Esophagus squamous epithelium (tissue), 5 donors: ENCODE measurements around the gene MICAL2. TPM values are rescaled to one million over a fixed set of nuclear protein-coding genes. Genes with fewer than 3 reads are reported as not detected.

Experiments
- DNase-seq: peaks from one replicate; lab custom pipeline; 2025; lab: John Stamatoyannopoulos, UW
- H3K27ac ChIP-seq, 4 donors: fragments of 200-600 bp; sonication (generic); one replicate each; pipeline ENCODE4 v1.5.1; 2016 to 2019; ENCODE audit warnings: mild to moderate bottlenecking in 1 of 4
- H3K27me3 ChIP-seq, 4 donors: fragments of 200-600 bp; sonication (generic); 1 replicate in 3 of 4; 2 replicates in 1 of 4; pipeline versions ENCODE4 v1.5.1 to v1.6.0; 2017 to 2021; ENCODE audit warnings: antibody characterized with exemption in 1 of 4
- H3K36me3 ChIP-seq, 3 donors: fragments of 200-600 bp; sonication (generic); one replicate each; pipeline ENCODE4 v1.5.1; 2016 to 2019
- H3K4me1 ChIP-seq, 3 donors: fragments of 200-600 bp; sonication (generic); one replicate each; pipeline ENCODE4 v1.5.1; 2017 to 2019
- H3K4me3 ChIP-seq, 4 donors: fragments of 200-600 bp; sonication (generic); 1 replicate in 3 of 4; 2 replicates in 1 of 4; pipeline ENCODE4 v1.5.1; 2016 to 2019; ENCODE audit warnings: mild to moderate bottlenecking in 2 of 4, moderate library complexity in 1 of 4
- H3K9me3 ChIP-seq, 3 donors: fragments of 200-600 bp; sonication (generic); one replicate each; pipeline ENCODE4 v1.5.1; 2016 to 2019
- POLR2A ChIP-seq, 4 donors: fragments of 450-650 bp; IDR thresholded peaks; one replicate each; pipeline ENCODE4 v1.6.1; 2017; ENCODE audit warnings: antibody characterized with exemption in 4 of 4, mild to moderate bottlenecking in 4 of 4, moderate library complexity in 3 of 4
- WGBS, 2 donors: methylation state at CpG; one replicate each; pipeline ENCODE4 v1.1.5; 2018; 5-methylcytosine and 5-hydroxymethylcytosine counted together
- intact Hi-C: fragments of 100-400 bp; cut with DNase I; formaldehyde crosslinking; loops from one replicate; pipeline ENCODE4 v1.15.0; 2022
- total RNA-seq, 4 donors: library from RNA; depleted of rRNA; stranded (reverse); fragments of >200 nt; gene quantifications; one replicate each; pipeline ENCODE4 v1.1.0, GENCODE V29; 2016
- TF ChIP-seq, protein P1 (sequence below), 6 experiments: fragments of 450-650 bp in 4 of 6; fragments of 200-600 bp in 2 of 6; sonication (generic) in 2 of 6; IDR thresholded peaks; one replicate each; pipeline ENCODE4 v1.5.1; 2016 to 2019; ENCODE audit warnings: antibody characterized with exemption in 6 of 6, mild to moderate bottlenecking in 4 of 6, moderate library complexity in 4 of 6
- donor health status: DM: yes; HTN: yes; CAD: no.

MICAL2 gene
- total RNA-seq, 4 donors from 2014 or later, result 10.1 to 49.0 (median 19.8) TPM

DNA sequence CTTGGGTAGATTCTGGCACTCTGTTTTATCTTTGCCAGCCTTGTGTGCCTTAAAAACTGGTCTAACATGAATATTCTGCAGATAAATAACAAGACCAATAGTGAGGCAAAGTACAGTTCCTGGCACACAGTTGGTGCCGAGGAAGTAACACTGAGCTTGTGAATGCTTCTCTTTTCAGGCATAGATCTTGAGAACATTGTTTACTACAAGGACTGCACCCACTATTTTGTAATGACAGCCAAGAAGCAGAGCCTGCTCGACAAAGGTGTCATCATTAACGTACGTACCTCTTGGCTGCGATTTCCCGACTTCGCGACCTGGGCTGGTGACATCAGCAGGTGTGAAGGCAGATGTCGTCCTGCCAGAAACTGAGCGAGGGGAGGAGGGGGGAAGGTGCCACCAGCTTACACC is 105.7 kb downstream of the MICAL2 start:
- Histone ChIP-seq H3K9me3 (no peaks in the 10 kb centered on the region), H3K4me1 (peaks cover 0 to 31% (median 16%) of the 10 kb centered on the region in 3 donors), H3K27ac (peak overlapping the region in 3 of 4 donors; percentile 39 to 49 (median 45)), H3K4me3 (no peak overlapping the region), H3K27me3 (no peaks in the 10 kb centered on the region), H3K36me3 (peaks cover 0 to 50% (median 0%) of the 10 kb centered on the region in 3 donors)
- no peak for DNase-seq
- intact Hi-C loops, result no loop called here
- 70 to 71% methylated on average over 9 to 10 of the region's 10 CpGs for WGBS, 2 donors
- no peak for TF ChIP-seq POLR2A (IDR thresholded peaks at IDR 0.05)
- TF ChIP-seq, protein P1, sequence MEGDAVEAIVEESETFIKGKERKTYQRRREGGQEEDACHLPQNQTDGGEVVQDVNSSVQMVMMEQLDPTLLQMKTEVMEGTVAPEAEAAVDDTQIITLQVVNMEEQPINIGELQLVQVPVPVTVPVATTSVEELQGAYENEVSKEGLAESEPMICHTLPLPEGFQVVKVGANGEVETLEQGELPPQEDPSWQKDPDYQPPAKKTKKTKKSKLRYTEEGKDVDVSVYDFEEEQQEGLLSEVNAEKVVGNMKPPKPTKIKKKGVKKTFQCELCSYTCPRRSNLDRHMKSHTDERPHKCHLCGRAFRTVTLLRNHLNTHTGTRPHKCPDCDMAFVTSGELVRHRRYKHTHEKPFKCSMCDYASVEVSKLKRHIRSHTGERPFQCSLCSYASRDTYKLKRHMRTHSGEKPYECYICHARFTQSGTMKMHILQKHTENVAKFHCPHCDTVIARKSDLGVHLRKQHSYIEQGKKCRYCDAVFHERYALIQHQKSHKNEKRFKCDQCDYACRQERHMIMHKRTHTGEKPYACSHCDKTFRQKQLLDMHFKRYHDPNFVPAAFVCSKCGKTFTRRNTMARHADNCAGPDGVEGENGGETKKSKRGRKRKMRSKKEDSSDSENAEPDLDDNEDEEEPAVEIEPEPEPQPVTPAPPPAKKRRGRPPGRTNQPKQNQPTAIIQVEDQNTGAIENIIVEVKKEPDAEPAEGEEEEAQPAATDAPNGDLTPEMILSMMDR (IDR thresholded peaks at IDR 0.05), result no peak

DNA sequence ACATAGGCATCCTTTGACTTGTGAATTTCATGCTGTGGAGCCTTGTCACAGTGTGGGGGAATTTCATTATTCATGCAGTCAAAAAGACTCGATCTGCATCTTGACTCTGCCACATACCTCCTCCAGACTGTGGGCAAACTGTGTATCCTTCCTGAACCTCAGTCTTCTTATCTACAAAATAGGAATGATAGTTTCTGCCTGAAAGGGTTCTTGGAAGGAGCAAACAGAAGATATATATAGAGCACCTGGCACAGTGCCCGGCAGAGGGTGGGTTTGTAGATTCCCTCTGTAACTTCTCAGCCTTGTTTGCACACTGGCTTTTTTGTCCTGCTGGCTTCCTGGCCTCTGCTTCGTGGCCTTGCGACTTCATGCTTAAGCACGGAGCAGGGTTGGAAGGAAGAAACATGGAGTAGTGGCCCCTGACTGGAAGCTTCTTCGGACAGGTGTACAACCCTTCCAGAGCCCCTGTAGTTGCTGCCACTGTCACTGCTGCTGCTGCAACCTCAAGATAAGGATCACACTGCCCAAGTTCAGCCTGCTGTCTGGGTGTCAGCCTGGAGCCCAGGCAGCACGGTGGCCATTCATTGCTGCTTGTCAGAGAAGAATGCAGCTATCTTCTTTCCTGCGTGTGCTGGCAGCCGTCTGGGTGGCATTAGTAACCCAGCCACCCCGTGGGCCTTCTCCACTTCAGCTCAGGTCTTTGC is 106.4 kb downstream of the MICAL2 start:
- Histone ChIP-seq H3K36me3 (peaks cover 0 to 45% (median 0%) of the 10 kb centered on the region in 3 donors), H3K4me3 (no peak overlapping the region), H3K27me3 (no peaks in the 10 kb centered on the region), H3K27ac (peak overlapping the region in 3 of 4 donors; percentile 10 to 45 (median 30)), H3K9me3 (no peaks in the 10 kb centered on the region), H3K4me1 (peaks cover 1 to 39% (median 24%) of the 10 kb centered on the region in 3 donors)
- 43 to 47% methylated on average over 6 to 10 of the region's 10 CpGs for WGBS, 2 donors
- intact Hi-C loops, result no loop called here
- TF ChIP-seq, protein P1 (IDR thresholded peaks at IDR 0.05), result no peak
- no peak for TF ChIP-seq POLR2A (IDR thresholded peaks at IDR 0.05)
- no peak for DNase-seq

GRCh38 chr11:12217879-12218278 is 107.5 kb downstream of the MICAL2 start:
- no peak overlapping the region for H3K4me3 ChIP-seq
- intact Hi-C loops, result no loop called here
- 83 to 93% methylated on average over 4 of the region's 4 CpGs for WGBS, 2 donors
- DNase-seq, result no peak
- TF ChIP-seq, protein P1 (IDR thresholded peaks at IDR 0.05), result no peak
- TF ChIP-seq POLR2A (IDR thresholded peaks at IDR 0.05), result no peak
- no peaks in the 10 kb centered on the region for H3K27me3 ChIP-seq
- H3K4me1 ChIP-seq, result peaks cover 5 to 50% (median 35%) of the 10 kb centered on the region in 3 donors
- no peak overlapping the region for H3K27ac ChIP-seq
- H3K36me3 ChIP-seq, result peaks cover 0 to 45% (median 0%) of the 10 kb centered on the region in 3 donors
- H3K9me3 ChIP-seq, result no peaks in the 10 kb centered on the region

- H3K9me3 ChIP-seq, result no peaks in the 10 kb centered on the region
- TF ChIP-seq POLR2A (IDR thresholded peaks at IDR 0.05), result no peak
- TF ChIP-seq, protein P1 (IDR thresholded peaks at IDR 0.05), result no peak
- H3K27me3 ChIP-seq, result no peaks in the 10 kb centered on the region
- 88% methylated on average over 4 of the region's 4 CpGs for WGBS, 2 donors
- no peak for DNase-seq
- H3K36me3 ChIP-seq, result peaks cover 0 to 37% (median 0%) of the 10 kb centered on the region in 3 donors
- intact Hi-C loops, result no loop called here
- H3K4me1 ChIP-seq, result peaks cover 12 to 60% (median 42%) of the 10 kb centered on the region in 3 donors
- no peak overlapping the region for H3K4me3 ChIP-seq
- H3K27ac ChIP-seq, result no peak overlapping the region
Observed at GRCh38 chr11:12218909-12219308, 108.5 kb downstream of the MICAL2 start.

- Histone ChIP-seq H3K4me3 (no peak overlapping the region), H3K27me3 (no peaks in the 10 kb centered on the region), H3K4me1 (peaks cover 12 to 69% (median 49%) of the 10 kb centered on the region in 3 donors), H3K36me3 (peaks cover 0 to 34% (median 0%) of the 10 kb centered on the region in 3 donors), H3K9me3 (no peaks in the 10 kb centered on the region), H3K27ac (peak overlapping the region in 3 of 4 donors; percentile 24 to 65 (median 57))
- 52 to 67% methylated on average over 6 of the region's 6 CpGs for WGBS, 2 donors
- DNase-seq, result no peak
- intact Hi-C loops, result no loop called here
- TF ChIP-seq POLR2A (IDR thresholded peaks at IDR 0.05), result no peak
- TF ChIP-seq, protein P1 (IDR thresholded peaks at IDR 0.05), result no peak
Observed at GRCh38 chr11:12219757-12220156, 109.4 kb downstream of the MICAL2 start.
